A549 (cell line): Measurements from ENCODE around the gene ATP6V1B1. TPM values are rescaled to one million over a fixed set of nuclear protein-coding genes. Genes with fewer than 3 reads are reported as not detected.
A peak's percentile ranks its signal among the peaks of the same experiment; 100 is the strongest.

Source experiments
- ATAC-seq, 2 experiments: fragments of 200-7000 bp in 1 of 2; fragments of >200 bp in 1 of 2; cut with Nextera tagmentation in 1 of 2; cut with Tn5 transposase in 1 of 2; 3 replicates each; pipeline versions ENCODE4 v1.8.0 to v1.9.1; 2018 to 2020; ENCODE audit warnings: mild to moderate bottlenecking in 1 of 2, moderate library complexity in 1 of 2
- CTCF ChIA-PET: fragments of 300-600 bp; sonication (Branson Sonifier 250); formaldehyde crosslinking; extraction: SDS; loops from one replicate; lab custom pipeline; 2021; ENCODE audit warnings: antibody characterized with exemption, inconsistent platforms; lab: Yijun Ruan, JAX
- POLR2A ChIA-PET: fragments of 350-600 bp; formaldehyde crosslinking; extraction: SDS; loops from one replicate; lab custom pipeline; 2021; ENCODE audit warnings: antibody characterized with exemption, inconsistent platforms; lab: Yijun Ruan, JAX
- DNase-seq, 2 experiments: peaks; one replicate each; pipeline versions ENCODE4 v3.0.0 to v3.0.0-alpha.2; 2011 to 2016; ENCODE audit warnings: low read depth in 1 of 2, low spot score in 1 of 2
- FAIRE-seq: peaks from 2 replicates; lab custom pipeline; 2011; peaks lifted over from hg19 to GRCh38; lab: Jason Lieb, UNC
- H3K27ac ChIP-seq, 2 experiments: fragments of >200 bp; sonication (Bioruptor Twin); formaldehyde crosslinking; 3 replicates each; pipeline ENCODE4 v1.5.1; 2016 to 2017
- H3K4me1 ChIP-seq: fragments of >200 bp; sonication (Bioruptor Twin); formaldehyde crosslinking; 3 replicates; pipeline ENCODE4 v1.6.1; 2016
- H3K4me2 ChIP-seq: fragments of >200 bp; sonication (Bioruptor Twin); formaldehyde crosslinking; 3 replicates; pipeline ENCODE4 v1.6.1; 2016
- H3K4me3 ChIP-seq: fragments of >200 bp; sonication (Bioruptor Twin); formaldehyde crosslinking; 3 replicates; pipeline ENCODE4 v1.5.1; 2016
- H3K9me3 ChIP-seq: fragments of >200 bp; sonication (Bioruptor Twin); formaldehyde crosslinking; 3 replicates; pipeline ENCODE4 v1.6.1; 2016
- BHLHE40 ChIP-seq: IDR thresholded peaks from 2 replicates; pipeline ENCODE4 v1.6.1; 2012; ENCODE audit warnings: low read depth, low read length, inconsistent platforms
- CBX2 ChIP-seq: fragments of 200-600 bp; sonication (generic); IDR thresholded peaks from 2 replicates; pipeline ENCODE4 v1.6.1; 2016; ENCODE audit warnings: low read depth, mild to moderate bottlenecking, borderline replicate concordance
- CEBPB ChIP-seq, 2 experiments: fragments of >200 bp in 1 of 2; sonication (Bioruptor Twin) in 1 of 2; formaldehyde crosslinking in 1 of 2; IDR thresholded peaks; 2 replicates each; pipeline ENCODE4 v1.6.1; 2012 to 2016
- CHD2 ChIP-seq: fragments of 150-350 bp; IDR thresholded peaks from 2 replicates; pipeline ENCODE4 v1.6.1; 2014; ENCODE audit warnings: low read length; ENCODE audit not compliant: partially characterized antibody
- EHF ChIP-seq: fragments of 250-450 bp; sonication (Bioruptor Pico); IDR thresholded peaks from 2 replicates; pipeline ENCODE4 v1.5.0; 2020; ENCODE audit warnings: mild to moderate bottlenecking
- EHMT2 ChIP-seq: fragments of 200-600 bp; sonication (generic); IDR thresholded peaks from 2 replicates; pipeline ENCODE4 v1.6.1; 2016; ENCODE audit warnings: antibody characterized with exemption, low read depth, mild to moderate bottlenecking, moderate library complexity
- HDAC2 ChIP-seq: fragments of 200-600 bp; sonication (generic); IDR thresholded peaks from 2 replicates; pipeline ENCODE4 v1.6.1; 2016
- HEYL ChIP-seq: fragments of 250-450 bp; sonication (Bioruptor Pico); IDR thresholded peaks from 2 replicates; pipeline ENCODE4 v1.8.0; 2021; ENCODE audit warnings: mild to moderate bottlenecking, moderate library complexity
- NPAS2 ChIP-seq: fragments of 250-450 bp; sonication (Bioruptor Pico); IDR thresholded peaks from 2 replicates; pipeline ENCODE4 v1.8.0; 2022; ENCODE audit warnings: mild to moderate bottlenecking, moderate library complexity, borderline replicate concordance
- PHF8 ChIP-seq: fragments of 200-600 bp; sonication (generic); IDR thresholded peaks from 2 replicates; pipeline ENCODE4 v1.6.1; 2016; ENCODE audit warnings: low read depth, mild to moderate bottlenecking, antibody characterized with exemption, moderate library complexity, borderline replicate concordance
- POLR2A ChIP-seq: IDR thresholded peaks from 2 replicates; pipeline ENCODE4 v1.6.1; 2012; ENCODE audit warnings: mild to moderate bottlenecking, low read length
- TP53 ChIP-seq: fragments of 250-450 bp; sonication (Bioruptor Pico); IDR thresholded peaks from 2 replicates; pipeline ENCODE4 v1.5.0; 2021; ENCODE audit warnings: mild to moderate bottlenecking, moderate library complexity
- ZSCAN20 ChIP-seq: fragments of 250-450 bp; sonication (Bioruptor Pico); IDR thresholded peaks from 2 replicates; pipeline ENCODE4 v1.8.0; 2022; ENCODE audit warnings: mild to moderate bottlenecking, moderate library complexity
- WGBS: methylation state at CpG from one replicate; pipeline ENCODE4 v1.1.6; 2017; ENCODE audit errors: missing lambda C conversion rate; 5-methylcytosine and 5-hydroxymethylcytosine counted together
- polyA minus RNA-seq: library from RNA; depleted of rRNA, polyadenylated mRNA; stranded (reverse); fragments of >200 nt; gene quantifications from 2 replicates; pipeline ENCODE4 v1.2.3, GENCODE V29; 2011; rRNA and poly(A)+ RNA removed
- polyA plus RNA-seq, 4 experiments: library from polyadenylated mRNA; depleted of rRNA in 3 of 4; stranded (reverse); fragments of >200 nt; fragmentation: RNase III in 1 of 4; extraction: RNeasy Plus Mini Kit Qiagen cat#74134 plus additional on column Dnase treatment in 1 of 4; gene quantifications; 2 replicates in 3 of 4; 3 replicates in 1 of 4; pipeline ENCODE4 v1.2.3, GENCODE V29; 2011 to 2017
- TF ChIP-seq, protein P1 (sequence below): IDR thresholded peaks from 2 replicates; pipeline ENCODE4 v1.6.1; 2012
- TF ChIP-seq, protein P2 (sequence below): fragments of 200-600 bp; sonication (generic); IDR thresholded peaks from 2 replicates; pipeline ENCODE4 v1.6.1; 2016; ENCODE audit warnings: antibody characterized with exemption, mild to moderate bottlenecking, moderate library complexity
- TF ChIP-seq, protein P3 (sequence below): fragments of 250-450 bp; sonication (Bioruptor Pico); IDR thresholded peaks from 2 replicates; pipeline ENCODE4 v1.5.0; 2021; ENCODE audit warnings: mild to moderate bottlenecking, moderate library complexity, borderline replicate concordance
- TF ChIP-seq, protein P4 (sequence below): fragments of >200 bp; sonication (Bioruptor Twin); formaldehyde crosslinking; IDR thresholded peaks from 3 replicates; pipeline ENCODE4 v1.5.1; 2016

The ATP6V1B1 gene
- polyA plus RNA-seq (2011; rRNA removed): 1.9 and 3.2 TPM in 2 replicates
- 2.1 and 2.2 TPM in 2 replicates for polyA plus RNA-seq (2012; cell fraction: cytosol; rRNA removed)
- 25.8 and 27.3 TPM in 2 replicates for polyA plus RNA-seq (2012; cell fraction: nucleus; rRNA removed)
- polyA plus RNA-seq (2017; fragmentation: RNase III; extraction: RNeasy Plus Mini Kit Qiagen cat#74134 plus additional on column Dnase treatment): 2.5 to 2.8 TPM (median 2.7 TPM) in 3 replicates
- 0.58 and 3.0 TPM in 2 replicates for polyA minus RNA-seq

DNA sequence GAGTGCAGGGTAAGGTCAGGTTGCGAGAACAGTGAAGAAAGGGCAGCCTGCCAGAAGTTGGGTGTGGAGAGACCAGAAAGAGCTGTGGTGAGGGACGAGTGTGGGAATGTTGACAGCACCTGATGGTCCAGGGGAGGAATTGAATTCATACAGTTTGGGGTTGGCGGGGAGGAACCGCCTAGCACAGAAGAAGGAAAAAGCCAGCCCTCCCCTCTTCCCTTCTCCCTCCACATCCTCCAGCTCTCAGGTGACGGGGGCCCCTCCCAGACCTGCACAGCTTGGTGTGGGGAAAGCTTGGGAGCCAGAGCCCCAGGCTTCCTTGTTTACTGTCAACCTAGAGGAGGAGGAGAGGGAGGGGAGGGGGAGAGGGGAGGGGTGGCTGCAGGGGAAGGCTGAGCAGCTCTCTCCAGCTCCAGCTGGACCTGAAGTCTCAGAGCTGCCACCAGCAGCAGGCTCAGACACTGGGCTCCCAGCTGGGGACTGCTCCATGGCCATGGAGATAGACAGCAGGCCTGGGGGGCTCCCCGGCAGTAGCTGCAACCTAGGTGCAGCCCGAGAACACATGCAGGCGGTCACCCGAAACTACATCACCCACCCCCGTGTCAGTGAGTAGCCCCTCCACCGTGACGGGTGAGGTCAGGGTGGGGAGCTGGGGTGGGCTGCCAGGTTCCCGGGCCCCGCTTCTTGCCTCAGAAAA is at the start of gene ATP6V1B1:
ATP6V1B1 (plus strand) TSS at position 433 of the 697 bp plus-strand sequence; CDS start at position 488, 55 bp downstream.
- FAIRE-seq (no peak), ATAC-seq (peak in 1 of 2 experiments; percentile 17; a peak in 2 of 6 replicates), DNase-seq (no peak)
- TF ChIP-seq NPAS2 (no peak), PHF8 (no peak), TP53 (no peak), BHLHE40 (no peak), CEBPB (IDR thresholded peaks at IDR 0.05) (no peak), CBX2 (no peak), EHF (no peak), HDAC2 (no peak), ZSCAN20 (CRISPR knock-in tag) (no peak), HEYL (CRISPR knock-in tag) (no peak), EHMT2 (no peak), POLR2A (no peak), CHD2 (no peak)
- TF ChIP-seq, protein P1, sequence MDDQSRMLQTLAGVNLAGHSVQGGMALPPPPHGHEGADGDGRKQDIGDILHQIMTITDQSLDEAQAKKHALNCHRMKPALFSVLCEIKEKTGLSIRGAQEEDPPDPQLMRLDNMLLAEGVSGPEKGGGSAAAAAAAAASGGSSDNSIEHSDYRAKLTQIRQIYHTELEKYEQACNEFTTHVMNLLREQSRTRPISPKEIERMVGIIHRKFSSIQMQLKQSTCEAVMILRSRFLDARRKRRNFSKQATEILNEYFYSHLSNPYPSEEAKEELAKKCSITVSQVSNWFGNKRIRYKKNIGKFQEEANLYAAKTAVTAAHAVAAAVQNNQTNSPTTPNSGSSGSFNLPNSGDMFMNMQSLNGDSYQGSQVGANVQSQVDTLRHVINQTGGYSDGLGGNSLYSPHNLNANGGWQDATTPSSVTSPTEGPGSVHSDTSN: no peak
- TF ChIP-seq, protein P2, sequence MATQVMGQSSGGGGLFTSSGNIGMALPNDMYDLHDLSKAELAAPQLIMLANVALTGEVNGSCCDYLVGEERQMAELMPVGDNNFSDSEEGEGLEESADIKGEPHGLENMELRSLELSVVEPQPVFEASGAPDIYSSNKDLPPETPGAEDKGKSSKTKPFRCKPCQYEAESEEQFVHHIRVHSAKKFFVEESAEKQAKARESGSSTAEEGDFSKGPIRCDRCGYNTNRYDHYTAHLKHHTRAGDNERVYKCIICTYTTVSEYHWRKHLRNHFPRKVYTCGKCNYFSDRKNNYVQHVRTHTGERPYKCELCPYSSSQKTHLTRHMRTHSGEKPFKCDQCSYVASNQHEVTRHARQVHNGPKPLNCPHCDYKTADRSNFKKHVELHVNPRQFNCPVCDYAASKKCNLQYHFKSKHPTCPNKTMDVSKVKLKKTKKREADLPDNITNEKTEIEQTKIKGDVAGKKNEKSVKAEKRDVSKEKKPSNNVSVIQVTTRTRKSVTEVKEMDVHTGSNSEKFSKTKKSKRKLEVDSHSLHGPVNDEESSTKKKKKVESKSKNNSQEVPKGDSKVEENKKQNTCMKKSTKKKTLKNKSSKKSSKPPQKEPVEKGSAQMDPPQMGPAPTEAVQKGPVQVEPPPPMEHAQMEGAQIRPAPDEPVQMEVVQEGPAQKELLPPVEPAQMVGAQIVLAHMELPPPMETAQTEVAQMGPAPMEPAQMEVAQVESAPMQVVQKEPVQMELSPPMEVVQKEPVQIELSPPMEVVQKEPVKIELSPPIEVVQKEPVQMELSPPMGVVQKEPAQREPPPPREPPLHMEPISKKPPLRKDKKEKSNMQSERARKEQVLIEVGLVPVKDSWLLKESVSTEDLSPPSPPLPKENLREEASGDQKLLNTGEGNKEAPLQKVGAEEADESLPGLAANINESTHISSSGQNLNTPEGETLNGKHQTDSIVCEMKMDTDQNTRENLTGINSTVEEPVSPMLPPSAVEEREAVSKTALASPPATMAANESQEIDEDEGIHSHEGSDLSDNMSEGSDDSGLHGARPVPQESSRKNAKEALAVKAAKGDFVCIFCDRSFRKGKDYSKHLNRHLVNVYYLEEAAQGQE: no peak
- TF ChIP-seq, protein P3, sequence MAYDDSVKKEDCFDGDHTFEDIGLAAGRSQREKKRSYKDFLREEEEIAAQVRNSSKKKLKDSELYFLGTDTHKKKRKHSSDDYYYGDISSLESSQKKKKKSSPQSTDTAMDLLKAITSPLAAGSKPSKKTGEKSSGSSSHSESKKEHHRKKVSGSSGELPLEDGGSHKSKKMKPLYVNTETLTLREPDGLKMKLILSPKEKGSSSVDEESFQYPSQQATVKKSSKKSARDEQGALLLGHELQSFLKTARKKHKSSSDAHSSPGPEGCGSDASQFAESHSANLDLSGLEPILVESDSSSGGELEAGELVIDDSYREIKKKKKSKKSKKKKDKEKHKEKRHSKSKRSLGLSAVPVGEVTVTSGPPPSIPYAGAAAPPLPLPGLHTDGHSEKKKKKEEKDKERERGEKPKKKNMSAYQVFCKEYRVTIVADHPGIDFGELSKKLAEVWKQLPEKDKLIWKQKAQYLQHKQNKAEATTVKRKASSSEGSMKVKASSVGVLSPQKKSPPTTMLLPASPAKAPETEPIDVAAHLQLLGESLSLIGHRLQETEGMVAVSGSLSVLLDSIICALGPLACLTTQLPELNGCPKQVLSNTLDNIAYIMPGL (CRISPR knock-in tag): no peak
- TF ChIP-seq, protein P4, sequence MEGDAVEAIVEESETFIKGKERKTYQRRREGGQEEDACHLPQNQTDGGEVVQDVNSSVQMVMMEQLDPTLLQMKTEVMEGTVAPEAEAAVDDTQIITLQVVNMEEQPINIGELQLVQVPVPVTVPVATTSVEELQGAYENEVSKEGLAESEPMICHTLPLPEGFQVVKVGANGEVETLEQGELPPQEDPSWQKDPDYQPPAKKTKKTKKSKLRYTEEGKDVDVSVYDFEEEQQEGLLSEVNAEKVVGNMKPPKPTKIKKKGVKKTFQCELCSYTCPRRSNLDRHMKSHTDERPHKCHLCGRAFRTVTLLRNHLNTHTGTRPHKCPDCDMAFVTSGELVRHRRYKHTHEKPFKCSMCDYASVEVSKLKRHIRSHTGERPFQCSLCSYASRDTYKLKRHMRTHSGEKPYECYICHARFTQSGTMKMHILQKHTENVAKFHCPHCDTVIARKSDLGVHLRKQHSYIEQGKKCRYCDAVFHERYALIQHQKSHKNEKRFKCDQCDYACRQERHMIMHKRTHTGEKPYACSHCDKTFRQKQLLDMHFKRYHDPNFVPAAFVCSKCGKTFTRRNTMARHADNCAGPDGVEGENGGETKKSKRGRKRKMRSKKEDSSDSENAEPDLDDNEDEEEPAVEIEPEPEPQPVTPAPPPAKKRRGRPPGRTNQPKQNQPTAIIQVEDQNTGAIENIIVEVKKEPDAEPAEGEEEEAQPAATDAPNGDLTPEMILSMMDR: no peak
- CTCF ChIA-PET: interaction anchor here (0.9 to 31.9 kb wide), 6 partner anchors 4 to 74 kb away, joined by 3 to 512 read pairs (median 252); partner anchors contain the start of gene ATP6V1B1
- no peaks in the 10 kb centered on the region for H3K4me1 ChIP-seq
- H3K4me2 ChIP-seq: no peak within 1 kb of the TSS
- no peak within 1 kb of the TSS for H3K27ac ChIP-seq
- no peaks in the 10 kb centered on the region for H3K9me3 ChIP-seq
- POLR2A ChIA-PET: no interaction called here
- no peak within 1 kb of the TSS for H3K4me3 ChIP-seq
- 72% methylated on average over 12 of the region's 14 CpGs for WGBS
